Neural cell (in vitro differentiated cells): ENCODE measurements around the gene CLOCK.

ENCODE experiments used
- CTCF ChIP-seq: fragments of 450-650 bp; IDR thresholded peaks from 2 replicates; pipeline ENCODE4 v1.5.1; 2014; ENCODE audit warnings: antibody characterized with exemption, mild to moderate bottlenecking, moderate library complexity; ENCODE audit not compliant: poor library complexity, severe bottlenecking
- EP300 ChIP-seq: fragments of 450-650 bp; conservative IDR thresholded peaks from 2 replicates; pipeline ENCODE4 v1.6.1; 2014; ENCODE audit warnings: antibody characterized with exemption, mild to moderate bottlenecking, moderate library complexity; ENCODE audit not compliant: poor library complexity, severe bottlenecking
- MXI1 ChIP-seq: fragments of 450-650 bp; conservative IDR thresholded peaks from 2 replicates; pipeline ENCODE4 v1.6.1; 2014; ENCODE audit warnings: antibody characterized with exemption, mild to moderate bottlenecking; ENCODE audit not compliant: poor library complexity, severe bottlenecking
- POLR2AphosphoS5 ChIP-seq: IDR thresholded peaks from 2 replicates; pipeline ENCODE4 v1.6.1; 2012
- REST ChIP-seq: IDR thresholded peaks from 2 replicates; pipeline ENCODE4 v1.6.1; 2012; ENCODE audit warnings: borderline replicate concordance
- TAF1 ChIP-seq: IDR thresholded peaks from 2 replicates; pipeline ENCODE4 v1.6.1; 2012; ENCODE audit warnings: low read depth

GRCh38 chr4:55547918-55548317 is 1.2 kb upstream of the CLOCK start:
- TF ChIP-seq EP300: no peak
- no peak for TF ChIP-seq CTCF
- TF ChIP-seq MXI1: no peak
- TF ChIP-seq REST: no peak
- TF ChIP-seq POLR2AphosphoS5: no peak
- no peak for TF ChIP-seq TAF1
